HG03060 (cell line): ENCODE data around the gene NEMP2.

Source experiments
- ATAC-seq: cut with Tn5 transposase; IDR thresholded peaks from one replicate; pipeline ENCODE4 v1.9.1; 2021; ENCODE audit warnings: low read depth, moderate number of reproducible peaks; ENCODE audit not compliant: unreplicated experiment

The NEMP2 gene

GRCh38 chr2:190462611-190463010 is 71.9 kb downstream of the NEMP2 start:
- ATAC-seq = no peak

- ATAC-seq = no peak
Measured at GRCh38 chr2:190462181-190462580, 72.3 kb downstream of the NEMP2 start.

GRCh38 chr2:190460487-190460886 is 74.0 kb downstream of the NEMP2 start:
- no peak for ATAC-seq

- no peak for ATAC-seq
Measured at GRCh38 chr2:190459881-190460280, 74.6 kb downstream of the NEMP2 start.

GRCh38 chr2:190458352-190459107 is 76.0 kb downstream of the NEMP2 start:
- ATAC-seq = no peak

GRCh38 chr2:190457256-190457655 is 77.3 kb downstream of the NEMP2 start:
- no peak for ATAC-seq

- ATAC-seq = no peak
Measured at GRCh38 chr2:190456833-190457232, 77.7 kb downstream of the NEMP2 start.

GRCh38 chr2:190455358-190456095 is 79.0 kb downstream of the NEMP2 start:
- no peak for ATAC-seq

GRCh38 chr2:190454795-190455194 is 79.7 kb downstream of the NEMP2 start:
- no peak for ATAC-seq
